Effector CD8-positive, alpha-beta T cell (primary cell): Measurements from ENCODE around the gene KCNG1.

ENCODE experiments used
- DNase-seq: peaks from one replicate; lab custom pipeline; 2025; lab: John Stamatoyannopoulos, UW

The KCNG1 gene

DNA sequence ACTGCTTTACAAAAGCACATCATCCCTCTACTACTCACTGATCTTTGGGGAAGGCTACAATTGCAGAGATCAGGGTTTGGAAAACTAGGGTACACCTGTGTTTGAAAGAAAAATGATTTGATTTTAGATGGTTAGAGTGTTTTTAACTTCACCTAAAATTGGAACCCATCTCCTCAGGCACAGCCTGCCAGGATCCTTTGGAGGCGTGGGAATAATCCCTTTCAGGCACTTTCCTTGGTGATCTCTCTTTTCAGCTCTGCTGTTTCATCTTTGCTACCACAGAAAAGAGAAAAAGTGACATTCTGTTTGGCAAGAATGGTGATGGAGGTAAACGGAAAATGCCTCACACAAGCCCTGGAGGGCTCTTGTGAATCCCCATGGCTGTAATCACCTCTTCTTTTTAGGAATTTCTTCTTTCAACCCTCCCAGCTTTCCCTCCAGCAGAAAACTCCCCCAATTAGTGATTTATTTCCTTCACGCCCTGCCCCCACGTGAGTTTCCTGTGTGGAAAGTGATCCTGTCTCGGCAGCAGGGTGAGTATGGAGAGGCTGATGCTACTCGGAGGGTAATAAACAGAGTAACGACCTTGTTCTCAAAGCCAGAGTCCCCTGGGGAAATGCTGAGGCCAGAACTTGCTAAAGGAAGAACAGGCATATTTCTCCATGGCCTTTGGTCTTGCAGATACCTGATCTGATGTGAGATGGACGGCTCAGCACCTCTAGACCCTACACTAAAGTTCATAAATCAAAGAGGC lies 9.2 kb downstream of the KCNG1 start:
- DNase-seq: no peak

GRCh38 chr20:51012357-51012756 lies 10.6 kb downstream of the KCNG1 start:
- DNase-seq: no peak

DNA sequence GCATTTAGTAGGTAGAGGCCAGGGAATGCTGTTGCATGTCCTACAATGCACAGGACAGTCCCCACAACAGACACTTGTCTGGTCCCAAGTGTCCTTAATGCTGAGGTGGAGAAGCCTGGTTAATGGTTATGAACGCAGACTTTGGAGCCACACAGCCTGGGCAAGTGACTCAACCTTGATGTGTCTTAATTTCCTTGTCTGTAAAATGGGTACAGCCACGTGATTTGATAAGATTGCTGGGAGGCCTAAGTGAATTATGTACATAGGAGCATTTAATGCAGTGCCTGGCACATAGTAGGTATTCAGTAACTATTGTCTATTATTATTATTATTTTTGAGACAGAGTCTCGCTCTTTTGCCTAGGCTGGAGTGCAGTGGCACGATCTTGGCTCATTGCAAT lies 11.4 kb downstream of the KCNG1 start:
- no peak for DNase-seq

GRCh38 chr20:51010932-51011331 lies 12.0 kb downstream of the KCNG1 start:
- no peak for DNase-seq

DNA sequence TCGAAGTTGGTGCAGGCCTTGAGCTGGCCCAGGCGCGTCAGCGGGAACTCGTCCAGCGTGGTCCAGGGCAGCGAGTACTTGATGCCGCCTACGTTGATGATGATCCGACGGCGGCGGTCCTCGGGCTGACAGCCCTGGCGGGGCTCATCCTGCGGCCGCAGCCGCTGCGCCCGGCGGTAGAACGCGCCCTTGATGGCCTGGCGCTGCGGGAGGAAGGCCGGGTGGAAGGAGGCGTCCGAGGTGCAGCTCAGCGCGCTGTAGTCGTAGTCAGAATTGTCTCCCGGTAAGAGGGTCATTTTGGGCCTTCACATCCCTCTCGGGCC lies 12.9 kb downstream of the KCNG1 start:
- DNase-seq: no peak

DNA sequence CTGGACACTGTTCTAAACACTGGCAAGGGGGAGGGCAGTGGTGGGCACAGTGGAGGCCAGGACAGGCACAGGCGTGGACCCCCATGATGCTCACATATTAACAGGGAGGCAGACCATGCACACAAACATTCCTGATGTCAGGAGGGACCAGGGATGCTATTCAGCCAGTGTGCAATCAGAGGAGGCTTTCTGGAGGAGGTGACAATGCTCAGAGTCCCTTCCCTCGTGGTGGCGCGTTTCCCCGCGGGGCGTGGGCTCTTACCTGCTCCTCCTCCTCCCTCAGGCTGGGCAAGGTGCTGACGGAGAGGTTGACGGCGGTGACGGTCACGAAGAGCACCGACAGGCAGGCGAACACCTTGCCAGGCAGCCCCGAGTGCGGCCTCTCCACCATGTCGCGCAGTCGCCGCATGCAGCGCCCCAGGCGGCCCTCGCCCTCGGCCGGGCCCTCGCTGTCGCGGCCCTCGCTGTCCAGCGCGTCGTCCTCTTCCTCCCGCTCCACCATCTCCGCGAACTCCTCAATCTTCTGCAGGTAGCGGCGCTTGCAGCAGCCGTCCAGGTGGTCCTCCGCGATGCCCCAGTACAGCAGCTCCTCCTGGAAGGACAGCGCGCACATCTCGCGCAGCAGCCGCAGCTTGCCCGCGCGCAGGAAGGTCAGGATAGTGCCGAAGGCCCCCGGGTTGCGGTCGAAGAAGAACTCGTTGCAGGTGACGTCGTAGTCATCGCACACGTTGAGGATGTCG lies 13.4 kb downstream of the KCNG1 start:
- no peak for DNase-seq

DNA sequence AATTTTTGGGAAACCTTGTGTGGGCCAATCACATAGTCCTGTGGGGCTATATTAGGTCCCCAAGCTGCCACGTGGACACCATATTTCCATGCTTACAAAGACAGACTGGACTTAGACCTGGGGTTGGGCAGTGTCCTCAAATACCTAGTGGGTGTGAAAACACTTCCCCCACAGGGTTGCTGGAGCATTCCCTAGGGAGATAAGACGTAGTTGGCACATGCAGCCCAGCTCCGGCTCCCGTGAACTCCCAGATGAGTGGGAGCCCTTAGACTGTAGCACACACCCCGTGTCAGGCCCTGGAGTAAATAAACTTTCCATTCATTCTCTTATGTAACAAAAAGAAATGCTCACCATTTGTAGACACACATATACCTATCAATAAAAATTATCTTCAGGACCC lies 14.2 kb downstream of the KCNG1 start:
- DNase-seq: no peak

DNA sequence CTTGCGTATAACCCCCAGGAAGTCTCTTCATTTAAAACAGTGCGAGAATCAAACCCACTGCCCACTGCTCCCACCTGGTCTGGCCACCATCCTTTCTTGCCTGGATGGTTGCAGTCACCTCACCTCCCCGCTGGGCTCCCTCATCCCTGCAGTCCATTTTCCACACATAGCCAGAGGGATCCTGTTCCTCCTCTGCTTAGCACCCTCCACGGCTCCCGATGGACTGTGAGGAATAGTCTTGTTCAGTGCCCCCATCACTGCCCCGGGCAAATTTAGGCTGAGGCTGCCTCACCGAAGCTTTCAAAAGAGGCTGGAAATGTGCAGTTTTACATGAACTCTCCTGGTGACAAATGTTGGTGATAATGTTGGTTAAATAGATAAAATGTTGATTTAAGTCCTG lies 17.7 kb downstream of the KCNG1 start:
- DNase-seq: no peak

DNA sequence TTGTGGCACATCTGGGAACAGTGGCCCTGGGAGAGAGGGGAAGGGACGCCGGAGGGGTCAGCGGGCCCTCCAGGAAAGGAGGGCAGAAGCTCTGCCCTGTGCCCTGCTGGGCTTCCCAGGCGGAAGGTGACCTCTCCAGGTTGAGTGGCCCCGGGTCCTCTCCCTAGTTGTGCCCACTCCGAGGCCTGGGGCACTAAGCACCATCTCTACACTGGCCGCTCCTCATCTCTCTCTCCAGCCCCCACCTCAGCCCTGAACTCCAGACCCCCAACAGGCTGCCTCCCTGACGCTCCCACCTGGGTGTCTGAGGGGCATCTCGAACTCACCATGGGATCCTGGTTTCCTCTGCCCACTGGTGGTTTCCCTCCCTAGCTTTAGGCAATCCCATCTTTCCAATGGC lies 18.1 kb downstream of the KCNG1 start:
- no peak for DNase-seq

- DNase-seq: no peak
Observed at GRCh38 chr20:51004305-51004727, 18.6 kb downstream of the KCNG1 start.

- no peak for DNase-seq
Observed at GRCh38 chr20:51003753-51004152, 19.2 kb downstream of the KCNG1 start.

- DNase-seq: no peak
Observed at GRCh38 chr20:51002633-51003032, 20.3 kb downstream of the KCNG1 start.

GRCh38 chr20:51001430-51002265 lies 21.3 kb downstream of the KCNG1 start:
- DNase-seq: no peak

- DNase-seq: no peak
Observed at GRCh38 chr20:50999355-50999754, 23.6 kb downstream of the KCNG1 start.

GRCh38 chr20:50996901-50997865 lies 25.7 kb downstream of the KCNG1 start:
- no peak for DNase-seq

GRCh38 chr20:50995506-50995905 lies 27.4 kb downstream of the KCNG1 start:
- DNase-seq: no peak

GRCh38 chr20:50993876-50994275 lies 29.0 kb downstream of the KCNG1 start:
- no peak for DNase-seq

DNA sequence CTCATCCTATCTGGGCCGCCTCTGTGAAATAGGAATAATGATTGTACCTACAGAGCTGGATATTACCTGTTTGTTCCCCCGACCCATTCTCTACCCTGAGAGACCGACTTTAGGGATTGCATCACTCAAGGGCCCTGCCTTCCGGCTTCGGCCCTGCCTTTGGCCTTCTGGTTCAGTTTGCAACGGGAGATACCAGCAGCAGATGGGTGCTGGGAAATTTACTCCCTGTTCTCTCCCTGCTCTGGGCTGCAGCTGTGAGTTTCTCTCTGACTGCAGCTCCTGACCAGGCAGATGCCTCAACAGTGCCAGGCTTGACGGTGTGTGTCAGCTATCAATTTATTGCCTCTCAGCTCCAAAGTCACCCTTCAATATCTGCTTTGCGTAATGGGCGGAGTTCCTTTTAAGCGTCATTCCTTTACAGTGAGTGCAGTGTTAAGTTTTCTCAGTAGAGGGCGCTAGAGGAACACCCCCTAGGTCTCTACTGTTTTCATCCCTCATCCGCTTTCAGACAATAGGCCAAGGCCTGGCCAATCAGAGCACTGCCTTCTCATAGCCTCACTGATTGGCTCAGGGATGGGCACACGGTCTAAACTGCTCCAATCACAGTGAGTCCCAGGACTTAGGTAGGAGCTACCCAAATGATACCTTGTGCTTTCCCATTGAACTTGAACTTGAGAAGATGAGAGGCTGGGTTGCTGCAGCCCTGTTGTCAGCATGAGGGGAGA lies 30.0 kb downstream of the KCNG1 start:
- no peak for DNase-seq

GRCh38 chr20:50992336-50992732 lies 30.6 kb downstream of the KCNG1 start:
- DNase-seq: no peak

GRCh38 chr20:50991076-50991475 lies 31.8 kb downstream of the KCNG1 start:
- no peak for DNase-seq
